ENCODE data around the gene FAM193A. TPM values are rescaled to one million over a fixed set of nuclear protein-coding genes. Genes with fewer than 3 reads are reported as not detected.

FAM193A gene
- polyA plus RNA-seq, 4 donors, result 10.0 to 19.2 (median 12.8) TPM

DNA sequence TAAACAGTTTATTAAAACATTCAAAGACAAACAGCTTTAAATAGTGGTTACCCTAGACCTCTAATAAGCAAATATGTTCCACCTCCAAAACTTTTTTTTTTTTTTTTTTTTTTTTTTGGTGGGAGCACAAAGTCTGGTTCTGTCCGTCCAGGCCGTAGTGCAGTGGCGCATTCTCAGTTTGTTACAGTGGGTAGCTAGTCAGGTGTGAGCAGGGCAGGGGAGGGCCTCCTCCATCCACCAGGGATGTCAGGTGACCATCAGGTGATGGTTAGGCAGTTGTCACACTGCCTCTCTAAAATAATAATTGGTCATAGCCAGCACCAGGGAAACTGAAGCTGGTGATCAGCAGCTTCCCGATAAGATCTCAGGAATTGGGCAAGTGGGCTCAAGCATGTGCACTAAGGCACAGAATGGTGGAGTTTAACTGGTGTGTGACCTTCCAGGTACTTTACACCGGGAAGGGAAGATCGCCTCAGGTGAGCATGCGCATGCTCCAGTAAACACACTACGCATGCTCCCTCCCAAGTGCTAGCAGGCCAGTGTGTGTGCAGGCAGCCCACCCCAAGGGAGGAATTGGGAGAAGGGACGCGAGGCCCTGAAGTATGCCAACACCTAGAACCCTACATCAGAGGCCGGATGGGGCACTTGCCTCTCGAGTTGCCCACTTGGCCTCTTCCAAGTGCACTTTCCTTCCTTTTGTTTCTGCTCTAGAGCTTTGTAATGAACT lies 192.5 kb downstream of the FAM193A start:
- no peaks in the 10 kb centered on the region for H3K27me3 ChIP-seq (ENCODE audit: control insufficient read depth in 3 of 3, insufficient read depth in 3 of 3, low read length in 3 of 3)
- no peaks in the 10 kb centered on the region for H3K9me3 ChIP-seq (ENCODE audit: control insufficient read depth in 2 of 2, insufficient read depth in 1 of 2, low read depth in 1 of 2, low read length in 1 of 2)
- no peak overlapping the region for H3K4me3 ChIP-seq (ENCODE audit: low read depth in 1 of 3, low read length in 3 of 3)
- no peak overlapping the region for H3K27ac ChIP-seq (ENCODE audit: low read depth in 1 of 3, low read length in 2 of 3)
- no peaks in the 10 kb centered on the region for H3K4me1 ChIP-seq (ENCODE audit: control insufficient read depth in 3 of 3, insufficient read depth in 2 of 3, low read depth in 1 of 3, low read length in 2 of 3)
- FAIRE-seq, result no peak
- WGBS, 3 donors, result 92 to 97% (median 95%) methylated on average over 12 of the region's 12 CpGs
- no peak for DNase-seq
- H3K36me3 ChIP-seq (ENCODE audit: control insufficient read depth in 3 of 3, insufficient read depth in 2 of 3, low read depth in 1 of 3, low read length in 3 of 3), result peaks cover 2 to 70% (median 6%) of the 10 kb centered on the region in 3 donors

DNA sequence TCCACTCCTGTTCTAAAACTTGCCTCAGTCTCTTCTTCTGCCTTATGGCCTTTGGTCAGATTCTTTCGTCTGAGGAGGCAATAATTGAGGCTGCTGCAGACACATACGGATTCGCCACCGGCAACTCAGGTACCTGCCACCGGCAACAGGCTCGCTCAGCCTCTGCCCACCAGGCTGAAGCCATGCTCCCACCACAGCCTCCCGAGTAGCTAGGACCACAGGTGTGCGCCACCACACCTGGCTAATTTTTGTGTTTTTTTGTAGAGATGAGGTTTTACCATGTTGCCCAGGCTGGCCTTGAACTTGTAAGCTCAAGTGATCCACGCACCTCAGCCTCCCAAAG lies 193.1 kb downstream of the FAM193A start:
- Histone ChIP-seq H3K27ac (ENCODE audit: low read depth in 1 of 3, low read length in 2 of 3) (no peak overlapping the region), H3K4me1 (ENCODE audit: control insufficient read depth in 3 of 3, insufficient read depth in 2 of 3, low read depth in 1 of 3, low read length in 2 of 3) (no peaks in the 10 kb centered on the region), H3K4me3 (ENCODE audit: low read depth in 1 of 3, low read length in 3 of 3) (no peak overlapping the region), H3K27me3 (ENCODE audit: control insufficient read depth in 3 of 3, insufficient read depth in 3 of 3, low read length in 3 of 3) (no peaks in the 10 kb centered on the region), H3K9me3 (ENCODE audit: control insufficient read depth in 2 of 2, insufficient read depth in 1 of 2, low read depth in 1 of 2, low read length in 1 of 2) (no peaks in the 10 kb centered on the region), H3K36me3 (ENCODE audit: control insufficient read depth in 3 of 3, insufficient read depth in 2 of 3, low read depth in 1 of 3, low read length in 3 of 3) (peaks cover 2 to 69% (median 6%) of the 10 kb centered on the region in 3 donors)
- 95 to 97% (median 96%) methylated on average over 9 of the region's 9 CpGs for WGBS, 3 donors
- FAIRE-seq (no peak), DNase-seq (no peak)

DNA sequence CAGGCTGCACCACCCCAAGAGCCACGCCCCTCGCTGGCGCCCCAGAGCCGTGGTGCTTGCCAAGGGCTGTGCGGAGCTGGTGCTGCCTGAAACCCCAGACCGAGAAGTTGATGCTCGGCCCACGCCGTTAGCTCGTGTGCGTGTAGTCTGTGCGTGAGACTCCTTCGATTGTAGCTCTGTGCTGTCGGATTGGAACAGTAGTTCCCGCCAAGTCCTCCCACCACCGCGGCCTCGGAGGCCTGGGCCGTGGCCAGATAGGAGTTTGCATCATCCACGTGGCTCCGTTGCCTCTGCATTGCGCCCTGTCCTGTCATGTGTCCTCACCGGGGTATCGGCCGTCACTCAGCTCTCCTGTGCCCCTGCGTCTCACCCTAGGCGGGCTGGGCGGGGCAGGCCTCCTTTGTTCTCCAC lies 195.5 kb downstream of the FAM193A start:
- Histone ChIP-seq H3K9me3 (ENCODE audit: control insufficient read depth in 2 of 2, insufficient read depth in 1 of 2, low read depth in 1 of 2, low read length in 1 of 2) (peaks cover 0 to 3% of the 10 kb centered on the region in 2 donors), H3K4me3 (ENCODE audit: low read depth in 1 of 3, low read length in 3 of 3) (no peak overlapping the region), H3K36me3 (ENCODE audit: control insufficient read depth in 3 of 3, insufficient read depth in 2 of 3, low read depth in 1 of 3, low read length in 3 of 3) (peaks cover 2 to 51% (median 6%) of the 10 kb centered on the region in 3 donors), H3K27ac (ENCODE audit: low read depth in 1 of 3, low read length in 2 of 3) (no peak overlapping the region), H3K4me1 (ENCODE audit: control insufficient read depth in 3 of 3, insufficient read depth in 2 of 3, low read depth in 1 of 3, low read length in 2 of 3) (no peaks in the 10 kb centered on the region), H3K27me3 (ENCODE audit: control insufficient read depth in 3 of 3, insufficient read depth in 3 of 3, low read length in 3 of 3) (no peaks in the 10 kb centered on the region)
- DNase-seq (no peak), FAIRE-seq (no peak)
- WGBS, 3 donors, result 92 to 94% (median 93%) methylated on average over 28 of the region's 28 CpGs

DNA sequence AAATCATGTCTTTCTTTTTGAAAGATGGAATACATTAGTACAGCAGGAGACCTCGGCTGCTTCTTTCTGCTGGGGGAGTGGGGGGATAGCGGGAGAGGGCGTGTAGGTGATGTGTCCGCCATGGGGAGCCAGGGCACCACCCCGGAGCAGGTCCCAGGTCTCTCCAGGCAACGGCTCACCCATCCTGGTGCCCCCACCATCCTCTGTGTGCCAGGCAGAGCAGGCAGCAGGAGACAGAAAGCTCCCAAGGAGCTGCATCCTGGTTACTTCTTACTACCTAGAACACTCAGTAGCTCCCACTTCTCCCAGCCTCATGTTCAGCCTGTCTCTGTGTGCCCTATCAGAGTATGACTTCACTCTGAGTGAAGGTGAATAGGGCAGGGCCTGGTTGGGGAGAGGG lies 196.1 kb downstream of the FAM193A start:
- no peak overlapping the region for H3K27ac ChIP-seq (ENCODE audit: low read depth in 1 of 3, low read length in 2 of 3)
- H3K4me1 ChIP-seq (ENCODE audit: control insufficient read depth in 3 of 3, insufficient read depth in 2 of 3, low read depth in 1 of 3, low read length in 2 of 3), result no peaks in the 10 kb centered on the region
- FAIRE-seq (no peak), DNase-seq (no peak)
- WGBS, 3 donors, result 89 to 97% (median 92%) methylated on average over 6 of the region's 6 CpGs
- H3K4me3 ChIP-seq (ENCODE audit: low read depth in 1 of 3, low read length in 3 of 3), result no peak overlapping the region
- H3K9me3 ChIP-seq (ENCODE audit: control insufficient read depth in 2 of 2, insufficient read depth in 1 of 2, low read depth in 1 of 2, low read length in 1 of 2), result peaks cover 0 to 3% of the 10 kb centered on the region in 2 donors
- H3K36me3 ChIP-seq (ENCODE audit: control insufficient read depth in 3 of 3, insufficient read depth in 2 of 3, low read depth in 1 of 3, low read length in 3 of 3), result peaks cover 2 to 49% (median 6%) of the 10 kb centered on the region in 3 donors
- H3K27me3 ChIP-seq (ENCODE audit: control insufficient read depth in 3 of 3, insufficient read depth in 3 of 3, low read length in 3 of 3), result no peaks in the 10 kb centered on the region

DNA sequence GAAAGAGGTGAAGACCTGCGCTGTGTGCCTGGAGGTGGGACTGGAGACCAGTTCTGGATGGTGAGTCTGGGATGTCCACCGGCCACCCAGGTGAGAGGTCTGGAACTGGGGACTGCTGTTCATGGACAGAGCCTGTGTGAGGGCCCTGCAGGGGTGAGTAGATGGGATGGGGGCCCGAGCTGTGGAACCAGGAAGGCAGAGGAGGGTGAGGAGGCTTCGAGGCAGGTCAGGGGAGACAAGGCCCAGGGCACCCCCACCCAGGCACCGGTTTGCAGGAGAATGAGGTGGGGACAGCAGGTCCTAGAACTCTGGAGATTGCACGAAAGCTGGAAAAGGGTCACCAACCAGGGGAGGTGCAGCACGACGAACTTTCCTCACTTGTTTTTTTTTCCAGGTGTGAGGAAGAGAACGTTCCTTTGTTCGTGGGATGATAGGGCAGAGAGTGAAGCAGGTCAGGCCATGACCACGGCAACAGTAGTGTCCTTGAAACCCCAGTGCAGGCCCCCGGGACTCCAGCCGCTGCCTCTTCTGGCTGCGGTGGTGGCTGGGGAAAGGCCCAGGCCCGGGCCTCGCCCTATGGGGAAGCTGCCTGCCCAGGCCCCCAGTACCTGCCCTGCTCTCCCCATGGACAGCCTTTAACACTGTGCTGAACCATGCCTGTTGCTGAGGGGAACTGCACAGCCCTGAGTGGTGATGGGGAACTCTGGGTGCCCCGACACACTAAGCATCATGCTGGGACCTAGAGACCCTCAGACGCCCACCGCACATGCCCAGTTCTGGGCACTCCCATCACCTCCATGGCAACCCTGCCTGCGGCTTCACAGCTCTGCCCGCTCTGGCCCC lies 196.8 kb downstream of the FAM193A start:
- Histone ChIP-seq H3K36me3 (ENCODE audit: control insufficient read depth in 3 of 3, insufficient read depth in 2 of 3, low read depth in 1 of 3, low read length in 3 of 3) (peaks cover 2 to 47% (median 6%) of the 10 kb centered on the region in 3 donors), H3K27me3 (ENCODE audit: control insufficient read depth in 3 of 3, insufficient read depth in 3 of 3, low read length in 3 of 3) (no peaks in the 10 kb centered on the region), H3K9me3 (ENCODE audit: control insufficient read depth in 2 of 2, insufficient read depth in 1 of 2, low read depth in 1 of 2, low read length in 1 of 2) (peaks cover 0 to 3% of the 10 kb centered on the region in 2 donors), H3K27ac (ENCODE audit: low read depth in 1 of 3, low read length in 2 of 3) (no peak overlapping the region), H3K4me3 (ENCODE audit: low read depth in 1 of 3, low read length in 3 of 3) (no peak overlapping the region), H3K4me1 (ENCODE audit: control insufficient read depth in 3 of 3, insufficient read depth in 2 of 3, low read depth in 1 of 3, low read length in 2 of 3) (no peaks in the 10 kb centered on the region)
- WGBS, 3 donors, result 85 to 90% (median 88%) methylated on average over 21 of the region's 21 CpGs
- FAIRE-seq (no peak), DNase-seq (no peak)

DNA sequence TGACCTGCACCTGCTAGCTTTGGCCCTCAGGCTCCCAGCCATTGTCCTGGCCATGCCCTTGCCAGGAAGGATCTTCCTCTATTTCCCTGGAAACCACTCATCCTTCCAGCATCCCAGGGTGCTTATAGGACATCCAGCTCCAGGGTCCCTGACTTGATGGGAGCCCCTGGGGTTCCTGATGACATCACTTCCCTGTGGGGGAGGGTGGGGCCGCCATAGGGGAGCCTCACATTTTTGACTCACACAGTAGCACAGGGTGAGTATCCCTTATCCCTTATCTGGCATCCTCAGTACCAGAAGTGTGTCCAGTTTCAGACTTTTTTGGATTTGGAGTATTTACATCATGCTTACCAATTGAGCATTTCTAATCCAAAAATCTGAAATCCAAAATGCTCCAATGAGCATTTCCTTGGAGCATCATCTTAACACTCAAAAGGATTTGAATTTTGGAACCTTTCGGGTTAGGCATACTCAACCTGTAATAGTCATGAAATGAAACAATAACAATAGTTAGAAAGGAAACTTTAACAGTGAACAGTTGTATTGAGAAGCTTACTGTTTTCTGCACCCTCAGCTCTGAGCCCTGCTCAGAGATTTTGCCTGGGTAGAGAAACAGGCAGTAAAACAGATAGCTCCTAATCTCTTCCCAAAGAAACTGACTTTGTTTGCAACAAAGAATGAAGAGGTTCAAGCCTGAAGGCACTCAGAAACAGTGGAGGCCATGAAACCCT lies 197.6 kb downstream of the FAM193A start:
- Histone ChIP-seq H3K4me3 (ENCODE audit: low read depth in 1 of 3, low read length in 3 of 3) (no peak overlapping the region), H3K9me3 (ENCODE audit: control insufficient read depth in 2 of 2, insufficient read depth in 1 of 2, low read depth in 1 of 2, low read length in 1 of 2) (peaks cover 0 to 3% of the 10 kb centered on the region in 2 donors), H3K4me1 (ENCODE audit: control insufficient read depth in 3 of 3, insufficient read depth in 2 of 3, low read depth in 1 of 3, low read length in 2 of 3) (no peaks in the 10 kb centered on the region), H3K36me3 (ENCODE audit: control insufficient read depth in 3 of 3, insufficient read depth in 2 of 3, low read depth in 1 of 3, low read length in 3 of 3) (peaks cover 2 to 46% (median 6%) of the 10 kb centered on the region in 3 donors), H3K27me3 (ENCODE audit: control insufficient read depth in 3 of 3, insufficient read depth in 3 of 3, low read length in 3 of 3) (no peaks in the 10 kb centered on the region), H3K27ac (ENCODE audit: low read depth in 1 of 3, low read length in 2 of 3) (no peak overlapping the region)
- 92 to 94% (median 92%) methylated on average over 2 of the region's 2 CpGs for WGBS, 3 donors
- no peak for DNase-seq
- no peak for FAIRE-seq

DNA sequence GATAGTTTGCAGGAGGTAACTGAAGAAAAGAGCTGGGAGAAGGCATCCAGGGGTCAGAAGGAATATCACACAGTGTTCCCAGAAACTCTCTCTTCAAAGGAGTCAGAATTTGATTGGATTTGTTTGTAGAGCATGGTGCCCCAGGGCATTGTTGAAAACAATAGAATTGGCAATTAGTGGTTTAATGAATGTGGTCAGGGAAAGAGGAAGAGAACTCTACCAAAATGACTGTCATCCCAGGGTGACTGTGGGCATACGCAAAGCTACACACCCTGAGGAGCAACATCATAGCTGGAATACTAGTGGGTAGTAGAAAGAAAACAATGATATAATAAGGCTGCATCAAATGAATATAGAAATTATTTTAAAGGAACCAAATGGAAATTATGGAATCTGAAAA lies 198.2 kb downstream of the FAM193A start:
- FAIRE-seq, result no peak
- 79 to 96% (median 96%) methylated on average over 1 of the region's 1 CpG for WGBS, 3 donors
- no peaks in the 10 kb centered on the region for H3K27me3 ChIP-seq (ENCODE audit: control insufficient read depth in 3 of 3, insufficient read depth in 3 of 3, low read length in 3 of 3)
- H3K4me1 ChIP-seq (ENCODE audit: control insufficient read depth in 3 of 3, insufficient read depth in 2 of 3, low read depth in 1 of 3, low read length in 2 of 3), result no peaks in the 10 kb centered on the region
- H3K9me3 ChIP-seq (ENCODE audit: control insufficient read depth in 2 of 2, insufficient read depth in 1 of 2, low read depth in 1 of 2, low read length in 1 of 2), result peaks cover 0 to 3% of the 10 kb centered on the region in 2 donors
- no peak overlapping the region for H3K27ac ChIP-seq (ENCODE audit: low read depth in 1 of 3, low read length in 2 of 3)
- H3K36me3 ChIP-seq (ENCODE audit: control insufficient read depth in 3 of 3, insufficient read depth in 2 of 3, low read depth in 1 of 3, low read length in 3 of 3), result peaks cover 2 to 40% (median 6%) of the 10 kb centered on the region in 3 donors
- H3K4me3 ChIP-seq (ENCODE audit: low read depth in 1 of 3, low read length in 3 of 3), result no peak overlapping the region
- DNase-seq, result no peak

DNA sequence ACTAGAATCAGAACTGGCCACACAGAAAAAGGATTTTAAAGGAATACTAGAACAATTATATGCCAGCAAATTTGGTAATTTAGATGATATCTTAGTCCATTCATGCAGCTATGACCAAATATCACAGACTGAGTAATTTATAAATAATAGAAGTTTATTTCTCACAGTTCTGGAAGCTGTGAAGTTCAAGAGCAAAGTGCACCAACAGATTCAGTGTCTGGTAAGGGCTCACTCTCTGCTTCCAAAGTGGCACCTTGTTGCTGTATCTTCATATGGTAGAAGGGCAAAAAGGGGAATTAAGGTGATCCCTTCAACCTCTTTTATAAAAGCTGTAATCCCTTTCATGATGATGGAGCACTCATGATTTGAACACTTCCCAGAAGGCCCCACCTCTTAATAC lies 199.4 kb downstream of the FAM193A start:
- FAIRE-seq (no peak), DNase-seq (no peak)
- Histone ChIP-seq H3K27ac (ENCODE audit: low read depth in 1 of 3, low read length in 2 of 3) (no peak overlapping the region), H3K9me3 (ENCODE audit: control insufficient read depth in 2 of 2, insufficient read depth in 1 of 2, low read depth in 1 of 2, low read length in 1 of 2) (peaks cover 0 to 3% of the 10 kb centered on the region in 2 donors), H3K27me3 (ENCODE audit: control insufficient read depth in 3 of 3, insufficient read depth in 3 of 3, low read length in 3 of 3) (no peaks in the 10 kb centered on the region), H3K4me3 (ENCODE audit: low read depth in 1 of 3, low read length in 3 of 3) (no peak overlapping the region), H3K36me3 (ENCODE audit: control insufficient read depth in 3 of 3, insufficient read depth in 2 of 3, low read depth in 1 of 3, low read length in 3 of 3) (peaks cover 2 to 30% (median 6%) of the 10 kb centered on the region in 3 donors), H3K4me1 (ENCODE audit: control insufficient read depth in 3 of 3, insufficient read depth in 2 of 3, low read depth in 1 of 3, low read length in 2 of 3) (no peaks in the 10 kb centered on the region)
